GM12878 (cell line): ENCODE measurements around the gene PNPLA3. TPM values are rescaled to one million over a fixed set of nuclear protein-coding genes. Genes with fewer than 3 reads are reported as not detected.

ENCODE experiments used
- ATAC-seq: fragments of 200-7000 bp; cut with Tn5 transposase; 3 replicates; pipeline ENCODE4 v1.9.1; 2020; ENCODE audit warnings: mild to moderate bottlenecking, moderate library complexity
- BruUV-seq: library from RNA; stranded (reverse); fragments of 400-500 nt; replicated peaks from 2 replicates; lab custom pipeline; 2021; lab: Mats Ljungman, UMichigan
- CTCF ChIA-PET: fragments of 300-600 bp; sonication (Branson Sonifier 250); formaldehyde crosslinking; extraction: SDS; loops from one replicate; lab custom pipeline; 2021; ENCODE audit warnings: inconsistent platforms; lab: Yijun Ruan, JAX
- POLR2A ChIA-PET: fragments of 350-600 bp; formaldehyde crosslinking; extraction: SDS; loops from one replicate; lab custom pipeline; 2021; ENCODE audit warnings: inconsistent platforms; lab: Charles Lee
- RAD21 ChIA-PET: fragments of 300-600 bp; sonication (Branson Sonifier 250); formaldehyde crosslinking; loops from one replicate; lab custom pipeline; 2023; ENCODE audit warnings: antibody characterized with exemption; ENCODE audit not compliant: unreplicated experiment; lab: Charles Lee
- SMC1A ChIA-PET: fragments of 300-600 bp; sonication (Branson Sonifier 250); formaldehyde crosslinking; loops from one replicate; lab custom pipeline; 2023; ENCODE audit not compliant: unreplicated experiment, uncharacterized antibody; lab: Charles Lee
- DNase-seq: peaks from one replicate; pipeline ENCODE4 v3.0.0-alpha.2; 2011; ENCODE audit warnings: low read depth, low spot score
- FAIRE-seq: peaks from 3 replicates; lab custom pipeline; 2011; peaks lifted over from hg19 to GRCh38; lab: Jason Lieb, UNC
- H2AFZ ChIP-seq: 2 replicates; pipeline ENCODE4 v1.6.0; 2011; ENCODE audit warnings: low read depth, low read length, control low read depth; ENCODE audit not compliant: control insufficient read depth
- H3K27ac ChIP-seq: 2 replicates; pipeline ENCODE4 v1.5.1; 2011; ENCODE audit warnings: control low read depth; ENCODE audit not compliant: control insufficient read depth, insufficient read depth
- H3K27me3 ChIP-seq, 2 experiments: replicated peaks in 1 of 2; 2 replicates each; pipeline versions ENCODE4 v1.6.0 to v1.6.1; 2011; ENCODE audit warnings: low read length in 1 of 2; ENCODE audit not compliant: control insufficient read depth in 2 of 2, insufficient read depth in 2 of 2
- H3K36me3 ChIP-seq, 2 experiments: 2 replicates each; pipeline ENCODE4 v1.5.1; 2011; ENCODE audit warnings: low read length in 1 of 2; ENCODE audit not compliant: control insufficient read depth in 2 of 2, insufficient read depth in 2 of 2
- H3K4me1 ChIP-seq: 2 replicates; pipeline ENCODE4 v1.6.1; 2011; ENCODE audit warnings: mild to moderate bottlenecking, low read length, moderate library complexity, mixed read lengths; ENCODE audit not compliant: control insufficient read depth, insufficient read depth
- H3K4me2 ChIP-seq: 2 replicates; pipeline ENCODE4 v1.6.0; 2011; ENCODE audit warnings: control low read depth; ENCODE audit not compliant: control insufficient read depth, insufficient read depth
- H3K4me3 ChIP-seq: fragments of 200-600 bp; sonication (generic); 2 replicates; pipeline ENCODE4 v1.5.1; 2016
- H3K79me2 ChIP-seq: 2 replicates; pipeline ENCODE4 v1.6.0; 2011; ENCODE audit warnings: low read length; ENCODE audit not compliant: control insufficient read depth, insufficient read depth
- H3K9ac ChIP-seq: 2 replicates; pipeline ENCODE4 v1.8.0; 2011; ENCODE audit warnings: low read length, control low read depth, mixed read lengths; ENCODE audit not compliant: control insufficient read depth, insufficient read depth
- H3K9me3 ChIP-seq: replicated peaks from 3 replicates; pipeline ENCODE4 v1.5.1; 2011; ENCODE audit warnings: mild to moderate bottlenecking, low read length; ENCODE audit not compliant: control insufficient read depth, insufficient read depth
- H4K20me1 ChIP-seq: 2 replicates; pipeline ENCODE4 v1.6.0; 2011; ENCODE audit not compliant: control insufficient read depth, insufficient read depth
- HCFC1 ChIP-seq: fragments of 150-350 bp; IDR thresholded peaks from 2 replicates; pipeline ENCODE4 v1.6.1; 2014; ENCODE audit warnings: low read length
- IRF4 ChIP-seq: IDR thresholded peaks from 2 replicates; pipeline ENCODE4 v1.6.1; 2011; ENCODE audit warnings: low read depth, low read length
- KDM1A ChIP-seq: fragments of 200-600 bp; sonication (generic); IDR thresholded peaks from 2 replicates; pipeline ENCODE4 v1.6.1; 2016; ENCODE audit warnings: borderline replicate concordance
- MEF2B ChIP-seq: fragments of 450-650 bp; IDR thresholded peaks from 2 replicates; pipeline ENCODE4 v1.6.1; 2018; ENCODE audit warnings: mild to moderate bottlenecking, moderate library complexity; ENCODE audit not compliant: partially characterized antibody, poor library complexity, severe bottlenecking
- NR2F1 ChIP-seq: fragments of 450-650 bp; conservative IDR thresholded peaks from 2 replicates; pipeline ENCODE4 v1.6.1; 2017; ENCODE audit warnings: mild to moderate bottlenecking
- PML ChIP-seq: IDR thresholded peaks from 2 replicates; pipeline ENCODE4 v1.6.1; 2012; ENCODE audit warnings: low read length, inconsistent platforms
- SMAD5 ChIP-seq: IDR thresholded peaks from 2 replicates; pipeline ENCODE4 v1.6.1; 2016; ENCODE audit warnings: antibody characterized with exemption, low read depth
- TCF7 ChIP-seq: IDR thresholded peaks from 2 replicates; pipeline ENCODE4 v1.6.1; 2014; ENCODE audit warnings: antibody characterized with exemption, borderline replicate concordance
- WGBS: methylation state at CpG from one replicate; pipeline ENCODE4 v1.1.6; 2016; ENCODE audit warnings: low lambda C conversion rate; ENCODE audit not compliant: insufficient replicate concordance, insufficient coverage; ENCODE audit errors: missing lambda C conversion rate; 5-methylcytosine and 5-hydroxymethylcytosine counted together
- in situ Hi-C: fragments of 300-500 bp; cut with MboI; formaldehyde crosslinking; loops from 9 replicates; pipeline ENCODE4 v1.14.3; 2018; ENCODE audit warnings: mixed read lengths
- intact Hi-C: fragments of 100-400 bp; cut with micrococcal nuclease; formaldehyde crosslinking; loops from one replicate; pipeline ENCODE4 v1.14.2; 2022; ENCODE audit not compliant: unreplicated experiment
- polyA plus RNA-seq, 11 experiments: library from polyadenylated mRNA; depleted of rRNA in 4 of 11; unstranded in 6 of 11; stranded (reverse) in 5 of 11; fragments of >200 nt; fragmentation: Nextera tagmentation in 4 of 11; fragmentation: Illumina TruSeq in 1 of 11; extraction: Ambion mirVana in 4 of 11; extraction: Trizol in 1 of 11; gene quantifications; 1 replicate in 1 of 11; 2 replicates in 10 of 11; pipeline versions ENCODE4 v1.2.1 to v1.2.3, GENCODE V29; 2011 to 2016; ENCODE audit warnings: inconsistent platforms in 2 of 11, missing spikeins in 2 of 11, low read depth in 1 of 11
- total RNA-seq, 4 experiments: library from RNA; depleted of rRNA in 3 of 4; stranded (reverse); fragments of >200 nt in 3 of 4; fragmentation: Illumina TruSeq in 1 of 4; extraction: Trizol in 1 of 4; gene quantifications; 2 replicates each; pipeline versions ENCODE4 v1.2.1 to v1.2.3, GENCODE V29; 2013 to 2021
- TF ChIP-seq, protein P1 (sequence below): IDR thresholded peaks from 2 replicates; pipeline ENCODE4 v1.6.1; 2011; ENCODE audit warnings: borderline replicate concordance, low read depth, mild to moderate bottlenecking, moderate library complexity, mixed read lengths, low read length; ENCODE audit not compliant: insufficient read depth; ENCODE audit errors: extremely low read length
- TF ChIP-seq, protein P2 (sequence below): fragments of 450-650 bp; IDR thresholded peaks from 2 replicates; pipeline ENCODE4 v1.6.1; 2017; ENCODE audit warnings: mild to moderate bottlenecking, moderate library complexity
- TF ChIP-seq, protein P3 (sequence below): IDR thresholded peaks from 2 replicates; pipeline ENCODE4 v1.6.1; 2012; ENCODE audit warnings: mild to moderate bottlenecking, low read depth, low read length
- TF ChIP-seq, protein P4 (sequence below): fragments of 450-650 bp; IDR thresholded peaks from 2 replicates; pipeline ENCODE4 v1.6.1; 2017; ENCODE audit warnings: borderline replicate concordance

PNPLA3 gene
- total and polyA plus RNA-seq, 10 of the 15 experiments (the other 5 are each of a cell fraction or from before 2014, with no cell fraction given) = 0.05 to 0.08 TPM; not detected in 8

DNA sequence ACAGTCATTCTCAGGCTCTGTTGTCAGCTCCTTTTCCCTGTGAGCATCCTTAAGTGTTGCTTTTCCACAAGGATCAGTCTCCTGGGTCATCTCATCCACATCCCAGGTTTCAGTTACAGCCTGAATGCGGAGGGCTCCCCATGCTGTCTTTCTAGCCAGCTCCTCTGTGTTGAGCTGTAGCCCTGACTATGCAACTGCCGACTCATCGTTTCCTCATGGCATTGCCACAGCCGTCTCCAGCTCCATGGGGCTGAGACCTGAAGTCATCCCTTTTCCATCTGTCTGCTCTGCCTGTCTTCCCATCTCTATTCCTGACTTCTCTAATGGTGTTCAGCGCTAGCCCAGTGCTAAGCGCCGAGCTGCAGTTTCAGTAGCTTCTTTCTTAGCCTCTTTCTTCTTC, 43.5 kb downstream of the PNPLA3 start:
- 100% methylated on average over 7 of the region's 7 CpGs for WGBS
- peaks cover 19 to 33% of the 10 kb centered on the region in 2 experiments; a peak in 3 of 4 replicates for H3K36me3 ChIP-seq
- intact Hi-C loops = no loop called here

More for the DNA sequence above, 43.5 kb downstream of the PNPLA3 start:
- H3K9me3 ChIP-seq = no peaks in the 10 kb centered on the region
- no peak overlapping the region for H3K27ac ChIP-seq
- no peaks in the 10 kb centered on the region; the same call in 1 of the 2 replicates for H4K20me1 ChIP-seq
- H3K9ac ChIP-seq = no peak overlapping the region
- in situ Hi-C loops = no loop called here
- H3K4me3 ChIP-seq = no peak overlapping the region
- ChIA-PET RAD21 (no interaction called here), CTCF (interaction anchor here (0.7 to 0.9 kb wide), 2 partner anchors 27 to 119 kb away, joined by 3 to 4 read pairs; no protein-coding TSS in a partner anchor), POLR2A (no interaction called here), SMC1A (no interaction called here)
- FAIRE-seq (no peak), ATAC-seq (no peak), DNase-seq (no peak)
- H3K4me1 ChIP-seq = no peaks in the 10 kb centered on the region
- H3K27me3 ChIP-seq = no peaks in the 10 kb centered on the region
- no peaks in the 10 kb centered on the region for H3K79me2 ChIP-seq
- H2AFZ ChIP-seq = no peak overlapping the region
- BruUV-seq = no TSS peak
- TF ChIP-seq IRF4 (no peak), MEF2B (no peak), TCF7 (no peak), HCFC1 (no peak), SMAD5 (no peak), PML (no peak), NR2F1 (no peak), KDM1A (no peak)
- TF ChIP-seq, protein P1, sequence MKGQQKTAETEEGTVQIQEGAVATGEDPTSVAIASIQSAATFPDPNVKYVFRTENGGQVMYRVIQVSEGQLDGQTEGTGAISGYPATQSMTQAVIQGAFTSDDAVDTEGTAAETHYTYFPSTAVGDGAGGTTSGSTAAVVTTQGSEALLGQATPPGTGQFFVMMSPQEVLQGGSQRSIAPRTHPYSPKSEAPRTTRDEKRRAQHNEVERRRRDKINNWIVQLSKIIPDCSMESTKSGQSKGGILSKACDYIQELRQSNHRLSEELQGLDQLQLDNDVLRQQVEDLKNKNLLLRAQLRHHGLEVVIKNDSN = no peak
- TF ChIP-seq, protein P2, sequence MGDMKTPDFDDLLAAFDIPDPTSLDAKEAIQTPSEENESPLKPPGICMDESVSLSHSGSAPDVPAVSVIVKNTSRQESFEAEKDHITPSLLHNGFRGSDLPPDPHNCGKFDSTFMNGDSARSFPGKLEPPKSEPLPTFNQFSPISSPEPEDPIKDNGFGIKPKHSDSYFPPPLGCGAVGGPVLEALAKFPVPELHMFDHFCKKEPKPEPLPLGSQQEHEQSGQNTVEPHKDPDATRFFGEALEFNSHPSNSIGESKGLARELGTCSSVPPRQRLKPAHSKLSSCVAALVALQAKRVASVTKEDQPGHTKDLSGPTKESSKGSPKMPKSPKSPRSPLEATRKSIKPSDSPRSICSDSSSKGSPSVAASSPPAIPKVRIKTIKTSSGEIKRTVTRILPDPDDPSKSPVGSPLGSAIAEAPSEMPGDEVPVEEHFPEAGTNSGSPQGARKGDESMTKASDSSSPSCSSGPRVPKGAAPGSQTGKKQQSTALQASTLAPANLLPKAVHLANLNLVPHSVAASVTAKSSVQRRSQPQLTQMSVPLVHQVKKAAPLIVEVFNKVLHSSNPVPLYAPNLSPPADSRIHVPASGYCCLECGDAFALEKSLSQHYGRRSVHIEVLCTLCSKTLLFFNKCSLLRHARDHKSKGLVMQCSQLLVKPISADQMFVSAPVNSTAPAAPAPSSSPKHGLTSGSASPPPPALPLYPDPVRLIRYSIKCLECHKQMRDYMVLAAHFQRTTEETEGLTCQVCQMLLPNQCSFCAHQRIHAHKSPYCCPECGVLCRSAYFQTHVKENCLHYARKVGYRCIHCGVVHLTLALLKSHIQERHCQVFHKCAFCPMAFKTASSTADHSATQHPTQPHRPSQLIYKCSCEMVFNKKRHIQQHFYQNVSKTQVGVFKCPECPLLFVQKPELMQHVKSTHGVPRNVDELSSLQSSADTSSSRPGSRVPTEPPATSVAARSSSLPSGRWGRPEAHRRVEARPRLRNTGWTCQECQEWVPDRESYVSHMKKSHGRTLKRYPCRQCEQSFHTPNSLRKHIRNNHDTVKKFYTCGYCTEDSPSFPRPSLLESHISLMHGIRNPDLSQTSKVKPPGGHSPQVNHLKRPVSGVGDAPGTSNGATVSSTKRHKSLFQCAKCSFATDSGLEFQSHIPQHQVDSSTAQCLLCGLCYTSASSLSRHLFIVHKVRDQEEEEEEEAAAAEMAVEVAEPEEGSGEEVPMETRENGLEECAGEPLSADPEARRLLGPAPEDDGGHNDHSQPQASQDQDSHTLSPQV = no peak
- TF ChIP-seq, protein P3, sequence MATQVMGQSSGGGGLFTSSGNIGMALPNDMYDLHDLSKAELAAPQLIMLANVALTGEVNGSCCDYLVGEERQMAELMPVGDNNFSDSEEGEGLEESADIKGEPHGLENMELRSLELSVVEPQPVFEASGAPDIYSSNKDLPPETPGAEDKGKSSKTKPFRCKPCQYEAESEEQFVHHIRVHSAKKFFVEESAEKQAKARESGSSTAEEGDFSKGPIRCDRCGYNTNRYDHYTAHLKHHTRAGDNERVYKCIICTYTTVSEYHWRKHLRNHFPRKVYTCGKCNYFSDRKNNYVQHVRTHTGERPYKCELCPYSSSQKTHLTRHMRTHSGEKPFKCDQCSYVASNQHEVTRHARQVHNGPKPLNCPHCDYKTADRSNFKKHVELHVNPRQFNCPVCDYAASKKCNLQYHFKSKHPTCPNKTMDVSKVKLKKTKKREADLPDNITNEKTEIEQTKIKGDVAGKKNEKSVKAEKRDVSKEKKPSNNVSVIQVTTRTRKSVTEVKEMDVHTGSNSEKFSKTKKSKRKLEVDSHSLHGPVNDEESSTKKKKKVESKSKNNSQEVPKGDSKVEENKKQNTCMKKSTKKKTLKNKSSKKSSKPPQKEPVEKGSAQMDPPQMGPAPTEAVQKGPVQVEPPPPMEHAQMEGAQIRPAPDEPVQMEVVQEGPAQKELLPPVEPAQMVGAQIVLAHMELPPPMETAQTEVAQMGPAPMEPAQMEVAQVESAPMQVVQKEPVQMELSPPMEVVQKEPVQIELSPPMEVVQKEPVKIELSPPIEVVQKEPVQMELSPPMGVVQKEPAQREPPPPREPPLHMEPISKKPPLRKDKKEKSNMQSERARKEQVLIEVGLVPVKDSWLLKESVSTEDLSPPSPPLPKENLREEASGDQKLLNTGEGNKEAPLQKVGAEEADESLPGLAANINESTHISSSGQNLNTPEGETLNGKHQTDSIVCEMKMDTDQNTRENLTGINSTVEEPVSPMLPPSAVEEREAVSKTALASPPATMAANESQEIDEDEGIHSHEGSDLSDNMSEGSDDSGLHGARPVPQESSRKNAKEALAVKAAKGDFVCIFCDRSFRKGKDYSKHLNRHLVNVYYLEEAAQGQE = no peak
- TF ChIP-seq, protein P4, sequence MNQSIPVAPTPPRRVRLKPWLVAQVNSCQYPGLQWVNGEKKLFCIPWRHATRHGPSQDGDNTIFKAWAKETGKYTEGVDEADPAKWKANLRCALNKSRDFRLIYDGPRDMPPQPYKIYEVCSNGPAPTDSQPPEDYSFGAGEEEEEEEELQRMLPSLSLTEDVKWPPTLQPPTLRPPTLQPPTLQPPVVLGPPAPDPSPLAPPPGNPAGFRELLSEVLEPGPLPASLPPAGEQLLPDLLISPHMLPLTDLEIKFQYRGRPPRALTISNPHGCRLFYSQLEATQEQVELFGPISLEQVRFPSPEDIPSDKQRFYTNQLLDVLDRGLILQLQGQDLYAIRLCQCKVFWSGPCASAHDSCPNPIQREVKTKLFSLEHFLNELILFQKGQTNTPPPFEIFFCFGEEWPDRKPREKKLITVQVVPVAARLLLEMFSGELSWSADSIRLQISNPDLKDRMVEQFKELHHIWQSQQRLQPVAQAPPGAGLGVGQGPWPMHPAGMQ = no peak
- H3K4me2 ChIP-seq = no peak overlapping the region
